CD14-positive monocyte (primary cell): ENCODE measurements around the gene KMT2D. TPM values are rescaled to one million over a fixed set of nuclear protein-coding genes. Genes with fewer than 3 reads are reported as not detected.

Experiments used
- DNase-seq, 3 donors: peaks; one replicate each; pipeline ENCODE4 v3.0.0-alpha.2; 2011 to 2022
- H2AFZ ChIP-seq: 2 replicates; pipeline ENCODE4 v1.6.0; 2012; ENCODE audit warnings: mild to moderate bottlenecking, low read depth, low read length, inconsistent platforms; ENCODE audit not compliant: insufficient read depth, poor library complexity, severe bottlenecking
- H3K27ac ChIP-seq, 2 donors: 1 replicate in 1 of 2; 2 replicates in 1 of 2; pipeline ENCODE4 v1.5.1; 2012 to 2013; ENCODE audit warnings: low read length in 2 of 2, control low read depth in 1 of 2, inconsistent platforms in 1 of 2, low read depth in 1 of 2, mild to moderate bottlenecking in 1 of 2
- H3K27me3 ChIP-seq, 2 donors: one replicate each; pipeline versions ENCODE4 v1.6.0 to v1.6.1; 2011 to 2013; ENCODE audit warnings: low read length in 2 of 2; ENCODE audit not compliant: control insufficient read depth in 2 of 2, insufficient read depth in 2 of 2
- H3K36me3 ChIP-seq, 2 donors: replicated peaks in 1 of 2; 1 replicate in 1 of 2; 2 replicates in 1 of 2; pipeline versions ENCODE4 v1.5.1 to v1.6.1; 2012 to 2013; ENCODE audit warnings: low read length in 2 of 2, control low read depth in 1 of 2, inconsistent platforms in 1 of 2, mild to moderate bottlenecking in 1 of 2; ENCODE audit not compliant: insufficient read depth in 2 of 2, control insufficient read depth in 1 of 2
- H3K4me1 ChIP-seq, 2 donors: 1 replicate in 1 of 2; 2 replicates in 1 of 2; pipeline versions ENCODE4 v1.5.1 to v1.6.1; 2012 to 2013; ENCODE audit warnings: low read length in 2 of 2, control low read depth in 1 of 2, inconsistent platforms in 1 of 2, mild to moderate bottlenecking in 1 of 2, moderate library complexity in 1 of 2; ENCODE audit not compliant: insufficient read depth in 2 of 2, control insufficient read depth in 1 of 2
- H3K4me2 ChIP-seq: replicated peaks from 2 replicates; pipeline ENCODE3; 2012; ENCODE audit warnings: low read length, moderate library complexity, mild to moderate bottlenecking; ENCODE audit not compliant: poor library complexity, severe bottlenecking; ENCODE audit errors: extremely low read depth
- H3K4me3 ChIP-seq, 3 experiments: fragments of 200-600 bp in 1 of 3; sonication (generic) in 1 of 3; replicated peaks in 1 of 3; 1 replicate in 2 of 3; 2 replicates in 1 of 3; pipeline ENCODE4 v1.5.1; 2011 to 2013; ENCODE audit warnings: low read length in 3 of 3, mild to moderate bottlenecking in 3 of 3, control low read depth in 2 of 3, low read depth in 2 of 3, inconsistent platforms in 1 of 3, moderate library complexity in 1 of 3
- H3K79me2 ChIP-seq: 2 replicates; pipeline ENCODE4 v1.6.0; 2012; ENCODE audit warnings: mild to moderate bottlenecking, control low read depth, inconsistent platforms, low read length, moderate library complexity; ENCODE audit not compliant: insufficient read depth
- H3K9ac ChIP-seq: 2 replicates; pipeline ENCODE4 v1.6.0; 2017; ENCODE audit warnings: low read length, mild to moderate bottlenecking; ENCODE audit not compliant: insufficient read depth, poor library complexity, severe bottlenecking
- H3K9me3 ChIP-seq, 2 donors: replicated peaks in 1 of 2; 1 replicate in 1 of 2; 2 replicates in 1 of 2; pipeline versions ENCODE4 v1.5.1 to v1.6.1; 2012 to 2013; ENCODE audit warnings: low read length in 2 of 2, control low read depth in 1 of 2; ENCODE audit not compliant: control insufficient read depth in 1 of 2, insufficient read depth in 1 of 2
- H4K20me1 ChIP-seq: 2 replicates; pipeline ENCODE4 v1.6.0; 2012; ENCODE audit warnings: mild to moderate bottlenecking, low read length, control low read depth, moderate library complexity; ENCODE audit not compliant: insufficient read depth
- H3K27ac Mint-ChIP-seq, 7 donors: one replicate each; pipeline ENCODE4 v1.8.0; 2020; ENCODE audit warnings: mild to moderate bottlenecking in 7 of 7, mixed read lengths in 7 of 7, moderate library complexity in 6 of 7, inconsistent platforms in 2 of 7
- H3K27me3 Mint-ChIP-seq, 3 donors: one replicate each; pipeline ENCODE4 v1.8.0; 2021 to 2022; ENCODE audit warnings: low read depth in 3 of 3, mild to moderate bottlenecking in 3 of 3, mixed read lengths in 3 of 3, moderate library complexity in 3 of 3, inconsistent platforms in 1 of 3
- H3K36me3 Mint-ChIP-seq, 2 donors: one replicate each; pipeline ENCODE4 v1.8.0; 2020; ENCODE audit warnings: mixed read lengths in 2 of 2, inconsistent platforms in 1 of 2, mild to moderate bottlenecking in 1 of 2
- H3K4me1 Mint-ChIP-seq: one replicate; pipeline ENCODE4 v1.8.0; 2020; ENCODE audit warnings: mild to moderate bottlenecking, mixed read lengths
- H3K4me3 Mint-ChIP-seq, 2 donors: one replicate each; pipeline ENCODE4 v1.8.0; 2020; ENCODE audit warnings: mild to moderate bottlenecking in 2 of 2, mixed read lengths in 2 of 2, moderate library complexity in 1 of 2
- H3K9me3 Mint-ChIP-seq, 7 donors: one replicate each; pipeline ENCODE4 v1.8.0; 2020 to 2022; ENCODE audit warnings: mixed read lengths in 7 of 7, mild to moderate bottlenecking in 6 of 7, moderate library complexity in 6 of 7, inconsistent platforms in 2 of 7
- CTCF ChIP-seq: fragments of 200-600 bp; IDR thresholded peaks from one replicate; pipeline ENCODE4 v1.8.0; 2022; ENCODE audit warnings: antibody characterized with exemption, mild to moderate bottlenecking
- whole genome bisulfite sequencing: methylation state at CpG from one replicate; pipeline ENCODE4 v1.1.5; 2013; ENCODE audit warnings: missing lambda C conversion rate; ENCODE audit not compliant: insufficient coverage; 5-methylcytosine and 5-hydroxymethylcytosine counted together
- intact Hi-C, 2 donors: fragments of 100-400 bp; cut with micrococcal nuclease; formaldehyde crosslinking; loops; one replicate each; pipeline versions ENCODE4 v1.15.0 to v1.15.1; 2023
- polyA plus RNA-seq, 3 donors: library from polyadenylated mRNA; depleted of rRNA in 1 of 3; unstranded in 2 of 3; stranded (reverse) in 1 of 3; fragments of 300-500 nt in 2 of 3; fragments of >200 nt in 1 of 3; fragmentation: Illumina TruSeq in 2 of 3; gene quantifications; 1 replicate in 2 of 3; 2 replicates in 1 of 3; pipeline ENCODE4 v1.2.3, GENCODE V29; 2012 to 2021

The KMT2D gene
- polyA plus RNA-seq, 3 donors, result 1.2 to 66.9 (median 2.7) TPM

DNA sequence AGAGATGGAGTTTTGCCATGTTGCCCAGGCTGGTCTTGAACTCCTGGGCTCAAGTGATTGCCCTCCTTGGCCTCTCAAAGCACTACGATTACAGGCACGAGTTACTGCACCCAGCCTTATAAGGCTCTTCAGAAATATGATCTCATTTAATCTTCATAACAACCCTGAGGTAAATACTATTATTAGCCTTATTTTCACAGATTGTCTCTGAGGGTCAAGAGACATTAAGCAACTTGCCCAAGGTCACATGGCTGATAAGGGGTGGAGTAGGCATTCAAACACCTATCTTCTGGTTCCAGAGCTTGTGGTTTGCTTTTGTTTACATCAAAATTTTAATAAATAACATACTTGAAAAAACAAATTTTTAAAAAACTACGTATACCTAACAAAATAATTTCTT lies 47.2 kb downstream of the KMT2D start:
- peaks cover 36% of the 10 kb centered on the region for H3K79me2 ChIP-seq
- H3K27ac ChIP-seq, result no peak overlapping the region
- no peaks in the 10 kb centered on the region for H3K27me3 ChIP-seq
- peaks cover 10 to 12% of the 10 kb centered on the region in 2 donors for H3K4me1 ChIP-seq
- Mint-ChIP-seq H3K27me3 (peaks cover 0 to 2% (median 0%) of the 10 kb centered on the region in 3 donors), H3K4me1 (peaks cover 15% of the 10 kb centered on the region), H3K4me3 (no peak overlapping the region), H3K36me3 (peaks cover 59 to 69% of the 10 kb centered on the region in 2 donors), H3K27ac (no peak overlapping the region), H3K9me3 (peaks cover 0 to 2% (median 0%) of the 10 kb centered on the region in 7 donors)
- H2AFZ ChIP-seq, result no peak overlapping the region
- H3K4me2 ChIP-seq, result no peak overlapping the region
- intact Hi-C loops, result no loop called here
- H4K20me1 ChIP-seq, result peaks cover 18% of the 10 kb centered on the region
- no peak overlapping the region for H3K9ac ChIP-seq
- TF ChIP-seq CTCF, result no peak
- no peak overlapping the region for H3K4me3 ChIP-seq
- DNase-seq, result no peak
- H3K36me3 ChIP-seq, result peaks cover 27 to 51% of the 10 kb centered on the region in 2 donors
- WGBS, result no CpG with 5 or more reads among the region's 3 CpGs
- H3K9me3 ChIP-seq, result no peaks in the 10 kb centered on the region

GRCh38 chr12:49012739-49013138 lies 47.9 kb downstream of the KMT2D start:
- Mint-ChIP-seq H3K27ac (no peak overlapping the region), H3K27me3 (peaks cover 0 to 2% (median 0%) of the 10 kb centered on the region in 3 donors), H3K4me1 (peaks cover 13% of the 10 kb centered on the region), H3K36me3 (peaks cover 66 to 76% of the 10 kb centered on the region in 2 donors), H3K9me3 (peaks cover 0 to 2% (median 0%) of the 10 kb centered on the region in 7 donors), H3K4me3 (no peak overlapping the region)
- Histone ChIP-seq H3K9ac (no peak overlapping the region), H4K20me1 (peaks cover 18% of the 10 kb centered on the region), H3K9me3 (no peaks in the 10 kb centered on the region), H3K4me2 (no peak overlapping the region), H2AFZ (no peak overlapping the region), H3K4me1 (peaks cover 6 to 8% of the 10 kb centered on the region in 2 donors), H3K27ac (no peak overlapping the region), H3K27me3 (no peaks in the 10 kb centered on the region), H3K79me2 (peaks cover 29% of the 10 kb centered on the region), H3K4me3 (no peak overlapping the region), H3K36me3 (peaks cover 27 to 58% of the 10 kb centered on the region in 2 donors)
- TF ChIP-seq CTCF, result no peak
- DNase-seq, result no peak
- intact Hi-C loops, result no loop called here

Other genes starting within 250 kb of the KMT2D start
- 1 to 10 TPM in 2 of 3 donors, under 1 TPM in 1; 0.84 to 6.3 (median 1.5) TPM for gene CACNB3, start 242.3 kb downstream of the KMT2D start, polyA plus RNA-seq
- gene DDX23, start 208.6 kb downstream of the KMT2D start, polyA plus RNA-seq, result 10 to 100 TPM; 21.4 to 63.8 (median 28.4) TPM
- under 1 TPM in 2 of 3 donors, not detected in 1; 0.40 to 0.49 TPM for gene RND1, start 194.9 kb downstream of the KMT2D start, polyA plus RNA-seq
- 10 to 100 TPM in 1 of 3 donors, 1 to 10 TPM in 2; 1.5 to 15.2 (median 2.2) TPM for gene FKBP11, start 135.3 kb downstream of the KMT2D start, polyA plus RNA-seq
- 10 to 100 TPM; 56.5 to 88.5 (median 58.4) TPM for gene ARF3, start 103.3 kb downstream of the KMT2D start, polyA plus RNA-seq
- under 1 TPM in 1 of 3 donors, not detected in 2; 0.23 TPM for gene WNT10B, start 89.1 kb downstream of the KMT2D start, polyA plus RNA-seq
- gene WNT1, start 82.5 kb downstream of the KMT2D start, polyA plus RNA-seq, result under 1 TPM in 1 of 3 donors, not detected in 2; 0.33 TPM
- under 1 TPM in 1 of 3 donors, not detected in 2; 0.27 TPM for gene DDN, start 61.4 kb downstream of the KMT2D start, polyA plus RNA-seq
- gene PRKAG1, start 42.0 kb downstream of the KMT2D start, polyA plus RNA-seq, result 10 to 100 TPM; 35.9 to 58.9 (median 50.1) TPM
- gene RHEBL1, start 9.2 kb upstream of the KMT2D start, polyA plus RNA-seq, result under 1 TPM; 0.17 to 0.96 (median 0.50) TPM
- not detected for gene DHH, start 34.0 kb upstream of the KMT2D start, polyA plus RNA-seq
- 100 to 1,000 TPM in 1 of 3 donors, 10 to 100 TPM in 2; 22.0 to 104 (median 25.9) TPM for gene LMBR1L, start 50.1 kb upstream of the KMT2D start, polyA plus RNA-seq
- gene TUBA1B, start 70.6 kb upstream of the KMT2D start, polyA plus RNA-seq, result 100 to 1,000 TPM; 481 to 538 (median 528) TPM
- 1,000 to 10,000 TPM in 1 of 3 donors, 100 to 1,000 TPM in 2; 859 to 1,779 (median 946) TPM for gene TUBA1A, start 128.3 kb upstream of the KMT2D start, polyA plus RNA-seq
- gene TUBA1C, start 204.3 kb upstream of the KMT2D start, polyA plus RNA-seq, result 100 to 1,000 TPM in 1 of 3 donors, 10 to 100 TPM in 2; 53.7 to 263 (median 61.0) TPM
- not detected for gene PRPH, start 234.4 kb upstream of the KMT2D start, polyA plus RNA-seq